ENCODE measurements around the gene C20orf141.

- no peak for TF ChIP-seq POLR2AphosphoS5 (IDR thresholded peaks at IDR 0.05; ENCODE audit: low read depth)
- TF ChIP-seq CTCF (IDR thresholded peaks at IDR 0.05; ENCODE audit: insufficient read depth, low read length) = no peak
- no peak for TF ChIP-seq REST (IDR thresholded peaks at IDR 0.05; ENCODE audit: insufficient replicate concordance, low read depth)
These were observed 2.6 kb upstream of the C20orf141 start for GRCh38 chr20:2812189-2812588.

Measured in HL-60 (cell line).